Omental fat pad (tissue), 4 donors: ENCODE data around the gene GAMT. TPM values are rescaled to one million over a fixed set of nuclear protein-coding genes. Genes with fewer than 3 reads are reported as not detected.

Experiments
- ATAC-seq: fragments of 150-250 bp; one replicate; pipeline ENCODE4 v1.9.1; 2016; ENCODE audit warnings: mild to moderate bottlenecking, moderate library complexity; ENCODE audit not compliant: low FRiP score
- DNase-seq: peaks from one replicate; pipeline ENCODE4 v3.0.0-alpha.2; 2019; ENCODE audit warnings: low spot score
- total RNA-seq, 4 donors: library from RNA; depleted of rRNA; stranded (reverse); fragments of >200 nt; gene quantifications; one replicate each; pipeline ENCODE4 v1.1.0, GENCODE V29; 2016
- TF ChIP-seq, protein P1 (sequence below), 3 donors: fragments of 450-650 bp; IDR thresholded peaks; one replicate each; pipeline ENCODE4 v1.5.1; 2016 to 2017; ENCODE audit warnings: antibody characterized with exemption in 3 of 3, mild to moderate bottlenecking in 3 of 3, moderate library complexity in 2 of 3

GAMT gene
- total RNA-seq, 4 donors from 2014 or later: 10.8 to 16.2 (median 13.7) TPM

DNA sequence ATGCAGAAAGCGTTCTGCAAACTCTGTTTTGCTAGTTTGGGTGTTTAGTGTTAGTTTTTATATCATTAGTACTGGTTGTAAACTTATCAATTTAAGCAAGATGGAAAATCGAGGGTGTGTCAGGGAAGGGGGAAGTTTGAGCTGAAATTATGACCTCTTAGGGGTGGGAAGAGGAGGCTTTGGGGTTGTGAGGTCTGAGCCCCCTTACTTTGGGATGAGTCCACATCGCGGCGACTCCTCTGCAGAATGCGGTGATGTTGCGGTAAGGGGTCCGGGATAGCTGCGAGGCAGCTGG, 18.4 kb downstream of the GAMT start:
- ATAC-seq: no peak
- DNase-seq: no peak
- TF ChIP-seq, protein P1, sequence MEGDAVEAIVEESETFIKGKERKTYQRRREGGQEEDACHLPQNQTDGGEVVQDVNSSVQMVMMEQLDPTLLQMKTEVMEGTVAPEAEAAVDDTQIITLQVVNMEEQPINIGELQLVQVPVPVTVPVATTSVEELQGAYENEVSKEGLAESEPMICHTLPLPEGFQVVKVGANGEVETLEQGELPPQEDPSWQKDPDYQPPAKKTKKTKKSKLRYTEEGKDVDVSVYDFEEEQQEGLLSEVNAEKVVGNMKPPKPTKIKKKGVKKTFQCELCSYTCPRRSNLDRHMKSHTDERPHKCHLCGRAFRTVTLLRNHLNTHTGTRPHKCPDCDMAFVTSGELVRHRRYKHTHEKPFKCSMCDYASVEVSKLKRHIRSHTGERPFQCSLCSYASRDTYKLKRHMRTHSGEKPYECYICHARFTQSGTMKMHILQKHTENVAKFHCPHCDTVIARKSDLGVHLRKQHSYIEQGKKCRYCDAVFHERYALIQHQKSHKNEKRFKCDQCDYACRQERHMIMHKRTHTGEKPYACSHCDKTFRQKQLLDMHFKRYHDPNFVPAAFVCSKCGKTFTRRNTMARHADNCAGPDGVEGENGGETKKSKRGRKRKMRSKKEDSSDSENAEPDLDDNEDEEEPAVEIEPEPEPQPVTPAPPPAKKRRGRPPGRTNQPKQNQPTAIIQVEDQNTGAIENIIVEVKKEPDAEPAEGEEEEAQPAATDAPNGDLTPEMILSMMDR (IDR thresholded peaks at IDR 0.05): no peak

DNA sequence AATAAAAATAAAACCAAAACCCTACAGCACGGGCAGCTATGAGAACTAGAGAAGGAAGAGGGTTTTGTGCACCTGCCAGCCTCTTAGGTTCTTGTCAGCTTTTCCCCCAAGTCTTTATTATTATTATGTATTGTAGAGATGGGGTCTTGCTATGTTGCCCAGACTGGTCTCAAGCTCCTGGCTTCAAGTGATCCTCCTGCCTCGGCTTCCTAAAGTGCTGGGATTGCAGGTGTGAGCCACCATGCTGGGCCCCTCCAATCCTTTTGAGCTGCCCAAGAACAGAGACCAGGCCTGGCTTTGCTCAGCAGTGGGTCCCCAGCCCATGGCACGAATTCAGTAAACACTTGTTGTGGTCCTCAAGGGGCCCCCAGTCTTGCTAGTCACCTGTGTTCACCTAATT, 19.1 kb downstream of the GAMT start:
- DNase-seq (no peak), ATAC-seq (no peak)
- TF ChIP-seq, protein P1 (IDR thresholded peaks at IDR 0.05): no peak

DNA sequence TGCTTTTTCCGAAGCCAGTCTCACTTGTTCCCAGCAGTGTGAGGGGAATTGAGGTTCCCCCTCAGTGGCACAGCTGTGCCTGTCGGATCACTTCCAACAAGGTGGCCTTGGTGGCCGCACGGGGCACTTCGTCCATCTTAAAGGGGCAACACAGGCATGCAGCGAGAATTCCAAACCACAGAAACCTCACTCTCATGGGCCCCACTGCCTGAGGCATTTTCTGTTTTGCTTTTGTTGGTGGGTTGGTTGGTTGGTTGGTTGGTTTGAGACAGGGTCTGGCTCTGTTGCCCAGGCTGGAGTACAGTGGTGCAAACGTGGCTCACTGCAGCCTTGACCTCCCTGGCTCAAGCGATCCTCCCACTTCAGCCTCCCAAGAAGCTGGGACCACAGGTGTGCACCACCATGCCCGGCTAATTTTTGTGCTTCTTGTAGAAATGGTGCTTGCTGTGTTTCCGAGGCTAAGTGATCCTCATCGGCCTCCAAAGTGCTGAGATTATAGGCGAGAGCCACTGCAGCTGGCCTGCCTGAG, 21.3 kb downstream of the GAMT start:
- DNase-seq (no peak), ATAC-seq (no peak)
- TF ChIP-seq, protein P1 (IDR thresholded peaks at IDR 0.05): no peak

DNA sequence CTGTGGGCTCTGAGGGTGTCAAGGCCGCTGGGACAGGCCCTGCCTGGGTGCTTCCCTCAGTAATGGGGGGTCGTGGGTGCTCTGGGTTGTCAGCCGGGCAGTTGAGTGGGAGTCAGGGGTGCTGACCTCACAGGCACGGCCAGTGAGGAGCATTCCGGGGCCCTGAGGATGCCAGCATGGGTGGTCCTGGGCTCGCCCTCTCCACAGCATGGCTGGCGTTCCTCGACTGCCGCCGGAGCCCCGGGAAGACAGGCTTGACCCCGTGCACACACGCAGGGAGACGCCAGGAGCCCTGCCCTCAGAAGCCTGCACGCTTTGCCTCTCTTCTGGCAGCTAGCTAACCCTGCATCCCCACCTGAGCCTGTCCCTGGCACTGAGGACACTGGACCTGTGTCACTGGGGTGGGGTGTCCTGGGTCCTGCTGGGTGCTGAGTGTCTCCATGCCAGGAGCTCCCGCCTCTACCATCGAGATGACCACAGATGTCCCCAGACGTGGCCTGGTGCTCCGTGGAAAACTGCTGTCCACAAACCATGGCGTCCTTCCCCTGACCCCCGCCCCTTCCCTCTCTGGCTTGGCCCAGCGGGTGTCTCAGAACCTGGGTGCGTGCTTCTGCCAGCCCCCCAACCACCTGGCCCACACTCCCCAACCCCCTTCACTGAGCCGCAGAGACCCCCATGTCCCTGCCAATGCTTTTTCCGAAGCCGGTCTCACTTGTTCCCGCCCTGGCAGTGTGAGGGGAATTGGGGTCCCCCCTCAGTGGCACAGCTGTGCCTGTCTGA, 22.0 kb downstream of the GAMT start:
- DNase-seq (no peak), ATAC-seq (no peak)
- TF ChIP-seq, protein P1 (IDR thresholded peaks at IDR 0.05): no peak

DNA sequence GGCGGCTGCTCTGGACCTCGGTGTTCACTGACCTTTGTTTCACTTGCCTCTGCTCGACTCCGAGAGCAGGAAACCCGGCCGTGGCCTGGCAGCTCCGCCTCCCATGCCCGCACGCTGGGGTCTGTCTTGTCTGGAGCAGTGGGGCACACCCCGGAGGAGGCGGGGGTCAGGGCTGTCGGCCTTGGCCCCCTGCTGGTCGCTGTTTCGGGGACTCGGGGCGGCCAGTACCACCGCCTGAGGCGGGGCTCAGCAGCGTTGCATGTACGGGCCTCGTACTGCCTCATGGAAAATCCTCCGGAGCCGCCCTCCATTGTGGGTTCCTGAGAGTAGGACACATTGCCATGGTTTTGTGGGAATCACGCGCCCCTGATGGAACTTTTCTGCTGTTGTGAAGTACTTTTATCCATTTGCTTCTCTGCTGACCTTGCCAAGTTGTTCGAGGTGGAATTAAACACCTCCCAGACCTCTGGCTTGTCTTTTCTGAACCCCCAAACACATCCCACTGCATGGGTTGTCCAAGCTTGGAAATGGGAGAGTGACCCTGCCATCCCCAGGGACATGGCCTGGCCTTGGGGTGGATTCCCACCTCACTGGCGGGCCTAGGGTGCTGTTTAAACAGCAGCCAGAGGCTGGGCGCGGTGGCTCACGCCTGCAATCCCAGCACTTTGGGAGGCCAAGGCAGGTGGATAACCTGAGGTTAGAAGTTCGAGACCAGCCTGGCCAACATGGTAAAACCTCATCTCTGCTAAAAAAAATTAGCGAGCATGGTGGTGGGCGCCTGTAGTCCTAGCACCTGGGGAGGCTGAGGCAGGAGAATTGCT, 23.2 kb downstream of the GAMT start:
- ATAC-seq (no peak), DNase-seq (no peak)
- TF ChIP-seq, protein P1 (IDR thresholded peaks at IDR 0.05): no peak

DNA sequence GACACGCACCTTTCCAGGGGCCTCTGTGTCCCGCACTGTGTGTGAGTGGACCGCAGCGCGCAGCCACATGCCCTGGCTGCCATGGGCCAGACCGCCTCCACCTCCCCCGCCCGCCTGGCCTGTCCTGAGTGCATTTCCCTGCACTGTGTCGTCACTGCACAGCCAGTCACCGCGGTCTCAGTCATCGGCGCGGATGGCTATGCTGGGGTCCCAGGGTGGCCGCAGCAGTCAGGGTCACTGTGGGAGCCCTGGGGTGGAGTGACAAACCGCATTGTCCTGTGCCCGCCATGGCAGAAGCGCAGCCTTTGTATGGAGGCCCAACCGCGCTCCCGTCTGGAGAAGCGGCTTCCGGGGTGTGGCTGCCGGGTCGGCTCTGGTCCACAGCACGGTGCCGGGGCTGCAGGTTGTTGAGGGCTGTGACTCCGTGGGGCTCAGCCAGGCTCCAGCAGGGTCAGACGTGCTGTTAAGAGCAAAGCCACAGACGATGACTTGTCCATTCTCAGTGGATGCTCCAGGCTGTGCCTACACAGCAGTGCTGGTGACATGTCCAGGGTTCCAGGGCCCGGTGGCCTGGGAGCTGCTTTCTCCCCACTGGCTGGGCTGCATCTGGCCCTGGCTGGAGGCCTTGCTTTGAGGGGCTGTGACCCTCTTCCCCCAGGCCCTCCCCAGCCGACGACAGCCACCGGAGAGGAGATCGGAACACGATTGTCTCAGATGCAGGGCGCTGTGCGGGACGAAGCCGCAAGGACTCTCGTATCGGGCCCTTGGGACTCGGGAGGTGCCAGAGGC, 24.0 kb downstream of the GAMT start:
- TF ChIP-seq, protein P1 (IDR thresholded peaks at IDR 0.05): no peak
- peak; percentile 24 for ATAC-seq
- DNase-seq: no peak
